HG02852 (cell line): ENCODE measurements around the gene GPR161.
A peak's percentile ranks its signal among the peaks of the same experiment; 100 is the strongest.
"Not testable (repeated sequence)": the region's sequence is repeated elsewhere in the genome, so short reads cannot be mapped to it uniquely, and the experiment has no call there.

Experiments
- ATAC-seq: cut with Tn5 transposase; IDR thresholded peaks from one replicate; pipeline ENCODE4 v1.9.1; 2021; ENCODE audit warnings: mild to moderate bottlenecking, moderate library complexity; ENCODE audit not compliant: unreplicated experiment

Gene GPR161

DNA sequence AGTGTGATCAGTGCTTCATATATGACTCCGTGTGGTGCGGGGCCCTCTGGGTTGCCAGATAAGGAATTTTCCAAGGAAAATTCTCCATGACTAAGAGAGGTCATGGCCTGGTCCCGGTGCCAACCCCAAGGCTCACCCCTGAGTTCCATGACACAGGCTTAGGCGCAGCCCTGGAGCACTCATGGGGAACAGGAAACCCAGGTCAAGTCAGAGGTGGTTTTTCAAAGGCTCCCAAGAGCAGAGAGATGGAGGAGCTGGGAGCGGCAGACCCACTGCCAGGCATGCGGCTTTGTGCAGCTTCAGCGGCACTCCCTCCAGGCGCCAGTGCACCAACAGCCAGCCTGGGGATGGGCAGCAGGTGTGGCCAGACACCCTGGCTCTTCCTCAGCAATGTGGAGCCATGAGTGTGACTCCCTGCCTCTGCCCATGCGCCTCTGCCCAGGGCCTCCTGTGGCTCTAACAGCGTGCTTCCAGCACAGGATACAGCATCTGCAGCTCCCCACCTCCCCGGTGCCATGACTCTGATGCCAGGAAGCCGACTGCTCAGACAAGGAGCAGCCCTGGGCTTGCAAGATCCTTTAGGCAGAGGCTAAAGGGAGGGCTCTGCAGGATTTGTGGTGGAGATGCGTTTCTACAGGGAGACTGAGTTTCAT, 47.3 kb downstream of the GPR161 start:
- ATAC-seq: no peak

DNA sequence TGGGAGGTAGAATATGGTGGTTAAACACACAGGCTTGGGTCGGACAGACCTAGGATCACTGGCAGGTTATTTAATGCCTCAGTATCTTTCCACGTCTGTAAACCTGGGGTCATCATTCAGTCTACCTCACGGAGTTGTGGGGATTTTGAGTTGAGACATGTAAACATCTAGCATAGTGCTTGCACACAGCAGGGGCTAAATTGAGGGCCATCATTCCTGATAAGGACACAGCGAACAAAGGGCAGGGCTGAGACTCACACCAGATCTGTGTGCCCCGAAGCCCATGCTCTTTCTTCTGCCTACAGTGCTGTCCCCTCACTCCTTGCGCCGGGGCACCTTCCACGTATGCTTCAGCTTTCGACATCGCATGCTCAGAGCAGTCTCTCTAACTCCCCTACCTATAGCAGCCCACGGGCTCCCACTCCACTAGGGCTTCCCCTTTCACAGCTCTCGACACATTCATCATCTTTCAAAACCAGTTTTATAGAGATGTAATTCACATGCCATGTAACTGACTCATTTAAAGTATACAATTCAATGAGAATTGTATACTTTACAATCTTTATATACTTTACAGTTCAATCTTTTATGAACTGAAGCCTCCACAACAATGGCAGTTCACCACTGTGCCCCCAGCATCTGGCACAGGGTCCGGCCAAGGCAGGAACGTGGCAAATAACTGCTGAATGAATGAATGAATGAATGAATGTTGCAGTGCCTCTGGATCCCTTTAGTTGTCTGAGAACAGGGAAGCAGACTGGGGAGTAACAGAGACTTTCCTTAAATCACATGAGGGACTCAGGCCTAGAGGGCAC, 48.0 kb downstream of the GPR161 start:
- no peak for ATAC-seq

DNA sequence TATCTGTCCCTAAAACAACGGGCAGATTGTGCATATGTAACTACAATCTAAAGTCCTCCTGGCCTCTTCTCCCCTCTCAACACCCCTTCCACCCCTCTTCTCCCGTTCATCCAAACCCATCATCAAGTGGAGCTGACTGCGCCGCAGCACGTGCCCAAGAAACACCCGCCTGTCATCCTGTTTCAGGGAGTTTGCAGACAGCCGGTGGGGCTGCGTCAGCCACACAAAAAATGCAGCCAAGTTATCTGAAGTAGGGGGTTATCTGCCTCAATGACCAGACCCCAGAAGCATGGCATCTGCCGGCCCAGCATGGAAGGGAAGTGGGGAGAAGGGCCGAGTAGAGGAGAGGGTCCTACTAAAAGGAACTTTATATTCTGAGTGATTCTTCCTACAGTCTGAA, 49.0 kb downstream of the GPR161 start:
- no peak for ATAC-seq

DNA sequence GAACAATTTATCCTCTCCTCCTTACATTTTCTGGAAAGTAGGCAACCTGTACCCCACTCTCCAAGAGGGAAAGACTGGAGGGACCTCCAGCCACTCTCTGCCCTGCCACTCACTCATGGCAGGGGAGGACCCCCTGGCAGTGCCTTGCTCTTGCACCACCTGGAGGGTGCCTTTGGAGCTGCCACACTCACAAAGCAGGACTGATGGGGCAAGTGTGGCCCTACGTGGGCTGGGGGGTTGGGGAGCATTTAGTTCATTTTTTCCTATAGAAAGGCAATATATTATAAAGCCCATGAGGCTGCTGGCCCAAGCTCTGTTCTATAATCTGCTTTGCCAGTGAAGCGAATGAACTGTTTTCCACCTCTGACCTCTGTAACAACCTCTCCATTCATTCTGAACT, 50.3 kb downstream of the GPR161 start:
- ATAC-seq: no peak

DNA sequence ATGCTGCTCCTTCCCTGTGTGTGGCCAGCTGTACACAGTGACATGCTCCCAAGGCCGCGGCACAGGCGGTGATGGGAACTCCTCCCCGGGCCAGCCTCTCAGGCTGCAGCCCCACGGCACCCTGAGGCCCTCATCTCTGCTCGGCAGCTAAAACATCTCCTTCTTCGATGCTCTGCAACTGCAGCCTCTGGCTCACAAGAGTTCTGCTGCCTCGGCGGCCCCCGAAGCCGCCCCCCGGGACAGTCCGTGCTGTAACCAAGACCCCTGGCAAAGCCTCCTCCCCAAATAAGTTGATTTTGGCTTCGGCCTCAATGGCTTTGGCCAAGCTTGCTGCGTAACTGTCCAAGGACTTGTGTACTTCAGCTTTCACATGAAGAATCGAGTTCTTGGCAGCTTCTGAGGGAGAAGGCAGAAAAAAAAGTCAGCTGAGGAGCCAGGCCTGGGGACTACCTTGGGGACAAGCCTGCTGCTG, 51.3 kb downstream of the GPR161 start:
- ATAC-seq: no peak

DNA sequence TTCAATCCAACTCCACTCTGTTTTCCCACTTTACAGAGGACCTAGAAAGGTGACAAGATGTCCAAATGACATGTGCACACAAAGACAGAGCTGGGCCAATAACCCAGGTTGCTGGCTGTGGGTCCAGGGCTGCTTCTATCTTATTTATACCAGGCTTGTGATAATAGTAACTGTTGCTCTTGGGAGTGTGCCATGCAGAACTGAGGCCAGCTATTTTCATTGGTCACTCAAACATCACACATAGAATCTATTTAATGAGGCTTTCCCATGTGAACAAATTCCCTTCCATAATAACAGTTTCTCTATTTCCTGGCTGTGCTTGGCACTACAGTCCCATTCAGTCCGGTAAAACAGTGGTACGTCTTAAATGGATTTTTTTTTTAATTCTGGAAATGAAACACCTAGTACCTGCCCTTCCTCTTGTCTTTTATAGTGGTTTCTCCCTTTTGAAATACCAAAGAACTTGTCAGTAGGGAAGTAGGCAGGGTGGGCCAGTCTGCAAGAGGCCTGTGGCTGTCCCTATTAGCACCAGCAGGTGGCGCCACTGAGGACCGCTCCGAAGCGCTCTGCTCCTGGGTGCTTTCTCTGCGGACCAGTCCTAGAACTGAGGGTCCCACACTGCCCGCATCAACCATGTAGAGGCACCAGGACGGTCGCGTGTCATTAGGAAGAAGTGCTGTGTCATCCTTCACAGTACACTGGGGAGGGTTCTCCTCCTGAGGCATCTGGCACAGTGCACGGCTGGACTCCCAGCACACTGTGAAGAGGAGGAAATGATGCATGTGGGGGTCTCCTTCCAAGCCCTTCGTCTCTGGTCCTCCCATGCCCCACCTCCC, 52.1 kb downstream of the GPR161 start:
- peak; percentile 61 for ATAC-seq

DNA sequence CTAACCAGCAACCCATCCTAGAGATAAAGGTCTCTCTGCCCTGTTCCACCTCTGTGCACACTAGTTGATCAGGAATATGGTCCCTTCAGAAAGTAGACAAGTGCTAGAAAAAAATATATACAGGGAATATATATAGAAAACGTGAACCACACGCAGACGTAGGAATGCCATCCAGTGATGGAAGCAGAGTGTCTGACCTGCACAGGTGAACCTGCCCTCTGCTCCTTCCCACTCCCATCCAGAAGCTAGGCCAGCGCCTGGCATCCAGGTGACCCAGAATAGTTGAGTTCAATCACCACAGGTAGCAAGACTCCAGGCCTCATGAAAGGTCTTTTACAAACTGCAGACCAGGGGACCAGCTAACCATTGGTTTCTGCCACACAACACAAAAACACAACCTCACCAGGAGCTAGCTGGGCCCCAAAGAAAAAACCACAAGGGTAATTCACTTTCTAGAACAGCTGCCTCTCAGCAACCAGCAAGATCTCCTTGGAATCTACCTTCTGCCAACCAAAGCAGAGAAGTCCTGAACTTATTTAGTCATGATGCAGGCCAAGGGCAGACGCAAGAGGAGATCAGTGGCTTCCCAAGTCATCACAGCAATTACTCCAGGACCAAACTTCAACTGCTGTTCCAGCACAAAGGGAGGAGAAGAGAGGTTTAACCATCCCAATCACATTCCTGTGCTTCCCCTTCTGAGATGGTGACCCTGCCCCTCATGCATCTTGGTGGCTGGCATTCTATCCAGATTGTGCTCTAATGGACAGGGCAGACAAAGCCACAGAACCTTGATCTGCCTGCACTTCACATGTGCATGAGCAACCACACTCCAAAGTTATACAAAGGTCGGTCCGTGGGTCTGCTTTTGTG, 53.0 kb downstream of the GPR161 start:
- no peak for ATAC-seq

DNA sequence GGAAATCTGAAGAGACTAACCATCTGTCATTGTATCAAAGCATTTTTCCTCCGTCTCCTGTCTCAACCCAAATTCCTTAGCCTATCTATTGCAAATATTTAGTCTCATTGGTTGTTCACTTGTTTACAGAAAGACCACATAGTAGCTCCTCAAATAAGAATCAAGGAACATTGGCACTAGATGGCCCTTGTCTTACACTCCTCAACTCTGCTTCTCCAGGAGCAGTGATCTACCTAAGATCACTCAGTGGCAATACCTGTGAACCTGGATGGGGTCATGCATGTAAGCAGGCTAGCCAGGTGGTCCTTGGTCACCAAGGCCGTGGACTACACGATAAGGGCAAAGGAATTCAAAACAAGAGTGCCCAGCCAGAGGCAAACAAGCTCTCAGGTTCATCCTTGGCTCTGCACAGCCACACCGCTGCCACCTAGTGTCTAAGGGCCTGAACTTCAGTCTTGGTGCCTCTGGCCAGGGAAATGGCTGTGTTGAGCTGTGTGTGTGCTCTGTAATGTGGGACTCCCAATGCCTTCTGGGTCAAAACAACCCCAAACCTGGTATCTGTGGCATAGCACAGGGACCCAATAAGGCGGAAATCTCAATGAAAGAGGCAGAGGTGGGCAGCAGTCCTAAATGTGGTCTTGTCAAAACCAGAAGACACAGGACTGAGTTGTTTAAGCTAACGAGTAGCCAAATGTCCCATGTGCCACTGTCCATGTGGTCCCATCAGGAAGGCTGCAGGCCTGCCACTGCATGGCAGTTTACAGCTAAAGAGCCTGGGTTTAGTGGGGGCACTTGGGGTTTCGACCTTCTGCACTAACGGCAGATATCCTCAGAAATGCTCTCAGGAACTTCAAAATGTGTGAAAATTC, 54.5 kb downstream of the GPR161 start:
- peak; percentile 86 for ATAC-seq

DNA sequence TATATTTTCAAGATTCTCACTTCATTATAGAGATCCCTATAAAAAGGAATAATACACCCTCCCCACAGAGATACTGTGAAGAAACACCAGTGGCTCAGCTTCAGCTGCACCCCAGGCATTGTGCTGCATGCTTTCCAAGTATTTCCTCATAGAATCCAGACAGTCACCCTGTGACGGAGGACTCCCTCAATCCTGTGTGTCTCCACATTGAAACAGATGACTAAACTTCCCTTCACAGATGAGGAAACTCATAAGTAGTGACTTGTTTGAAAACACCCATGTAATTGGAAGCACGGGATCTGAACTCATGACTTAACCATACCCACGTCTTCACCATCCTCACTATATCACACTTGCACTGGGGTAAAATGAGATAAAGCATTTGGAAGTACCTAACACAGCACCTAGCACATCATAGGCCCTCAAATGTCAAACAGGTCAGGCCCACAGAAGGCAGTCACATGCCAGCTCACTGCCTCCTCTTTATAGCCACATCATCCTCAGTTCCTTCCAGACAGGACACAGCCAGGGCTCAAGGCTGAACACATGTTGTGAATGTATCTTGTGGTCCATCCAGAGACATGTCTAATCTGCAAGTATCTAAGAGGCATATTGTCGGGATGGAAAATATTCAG, 55.2 kb downstream of the GPR161 start:
- no peak for ATAC-seq

DNA sequence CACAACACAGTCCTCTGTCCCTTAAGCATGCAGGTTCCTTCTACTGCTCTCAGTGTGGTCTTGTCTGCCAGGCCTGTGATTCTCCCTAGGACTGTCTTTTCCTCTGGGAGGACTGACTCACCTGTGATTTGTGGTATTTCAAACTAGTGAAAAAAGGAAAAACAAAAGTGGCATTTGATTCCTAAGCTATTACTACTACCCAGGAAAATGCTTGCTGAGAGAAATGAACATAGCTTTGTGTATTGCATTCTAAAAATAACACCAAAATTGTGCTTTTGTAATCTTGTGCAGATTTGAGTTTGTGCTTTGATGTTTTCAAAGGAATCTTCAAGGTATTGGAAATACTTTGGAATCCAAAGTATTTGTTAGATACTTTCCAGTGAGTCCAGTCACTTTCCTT, 57.0 kb downstream of the GPR161 start:
- ATAC-seq: no peak

DNA sequence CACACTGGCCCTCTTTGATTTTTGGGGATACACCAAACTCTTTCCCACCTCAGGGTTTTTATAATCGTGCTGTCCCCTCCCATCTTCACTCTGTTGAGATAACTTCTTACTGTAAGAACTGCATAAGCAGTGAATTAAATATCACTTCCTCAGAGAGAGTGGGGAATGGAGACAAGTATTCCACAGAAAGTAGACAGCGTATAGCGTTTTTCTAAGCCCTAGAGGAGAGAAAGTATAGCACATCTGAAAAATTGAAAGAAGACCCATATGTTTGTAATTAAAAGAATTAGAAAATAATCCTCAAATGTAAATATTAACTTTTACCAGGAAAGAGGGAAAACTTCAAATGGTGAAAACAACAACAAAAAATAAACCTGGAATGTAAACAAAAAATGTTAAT, 67.3 kb downstream of the GPR161 start:
- ATAC-seq: no peak

DNA sequence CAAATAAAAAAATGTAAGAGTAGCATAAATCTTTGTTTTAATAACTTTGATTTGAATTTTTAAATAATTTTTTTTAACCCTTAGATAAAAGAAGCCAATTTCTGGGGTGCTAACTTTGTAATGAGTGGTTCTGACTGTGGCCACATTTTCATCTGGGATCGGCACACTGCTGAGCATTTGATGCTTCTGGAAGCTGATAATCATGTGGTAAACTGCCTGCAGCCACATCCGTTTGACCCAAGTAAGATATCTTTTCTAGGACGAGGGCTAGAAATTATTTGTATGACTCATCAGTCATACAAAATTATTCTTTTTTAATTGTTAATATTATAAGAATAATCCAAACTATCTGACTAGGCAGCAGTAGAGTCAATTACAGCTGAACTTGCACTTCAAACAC, 71.2 kb downstream of the GPR161 start:
- no peak for ATAC-seq

DNA sequence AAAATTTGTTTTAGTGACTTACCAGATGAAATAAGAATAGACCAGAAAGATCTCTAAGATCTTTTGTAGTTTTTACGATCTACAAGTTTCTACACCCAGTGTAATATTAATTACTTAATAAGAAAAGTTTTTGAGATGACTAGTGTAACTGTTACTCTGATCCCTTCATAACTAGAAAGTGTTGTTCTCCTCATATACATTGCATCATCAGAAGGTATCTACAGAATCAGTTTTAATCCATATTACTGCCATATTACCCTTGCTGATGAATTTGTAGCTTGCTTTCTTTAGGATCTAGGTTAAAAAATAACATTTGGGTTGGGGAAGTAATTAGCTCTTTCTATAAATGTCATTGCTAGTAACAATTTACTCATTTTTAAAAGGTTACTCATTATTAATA, 72.5 kb downstream of the GPR161 start:
- no peak for ATAC-seq

DNA sequence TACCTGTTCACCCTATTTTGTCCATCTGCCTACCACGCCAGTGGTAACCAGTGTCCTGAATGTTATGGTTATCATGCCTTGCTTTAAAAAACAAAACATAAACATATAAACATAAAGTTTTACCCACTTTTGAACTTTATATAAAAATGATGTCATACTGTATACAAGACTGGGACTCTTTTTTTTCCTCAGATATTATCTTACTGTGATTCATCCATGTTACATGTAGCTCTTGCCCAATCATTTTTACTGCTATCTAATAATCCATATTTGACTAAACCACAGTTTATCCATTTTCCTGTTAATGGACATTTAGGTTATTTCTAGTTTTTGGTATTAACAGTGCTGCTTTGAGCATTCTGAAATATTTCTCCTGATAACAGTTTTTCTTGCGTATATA, 78.8 kb downstream of the GPR161 start:
- ATAC-seq: no peak

DNA sequence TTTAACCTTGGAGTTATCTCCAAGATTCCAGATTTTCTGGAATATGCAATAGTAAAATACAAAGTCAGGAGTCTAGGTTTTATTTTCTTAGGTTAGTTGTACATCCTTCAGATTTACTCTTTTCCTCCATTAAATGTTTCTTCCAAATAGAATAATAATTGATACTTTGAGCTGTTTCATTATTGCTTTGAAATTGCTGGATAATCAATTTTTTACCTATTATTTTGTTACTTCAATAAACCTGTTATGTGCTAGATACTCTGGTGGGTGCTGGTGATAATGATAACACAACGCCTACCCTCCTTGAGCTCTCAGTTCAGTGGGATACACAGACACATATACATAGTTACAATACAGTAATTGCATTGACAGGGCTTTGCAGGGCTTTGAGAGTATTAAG, 79.4 kb downstream of the GPR161 start:
- no peak for ATAC-seq

DNA sequence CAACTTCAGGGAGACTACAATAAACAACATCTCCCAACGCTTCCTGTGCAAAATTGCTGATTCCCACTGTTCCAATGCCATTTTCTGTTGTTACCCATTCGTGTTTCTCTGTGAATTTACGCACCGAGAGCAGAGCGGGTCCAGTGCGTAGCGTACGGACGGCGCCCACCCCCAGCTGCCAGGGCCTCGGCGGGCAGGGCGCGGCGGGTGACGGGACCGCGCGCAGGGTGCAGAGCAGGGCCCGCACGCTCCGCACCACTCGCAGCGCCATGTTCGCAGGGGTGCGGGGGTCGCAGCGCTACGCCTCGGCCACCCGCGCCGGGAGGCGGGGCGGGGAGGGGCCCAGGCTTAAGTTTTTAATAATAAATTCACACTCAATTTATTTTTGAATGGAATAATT, 80.6 kb downstream of the GPR161 start:
- not testable (repeated sequence) for ATAC-seq

DNA sequence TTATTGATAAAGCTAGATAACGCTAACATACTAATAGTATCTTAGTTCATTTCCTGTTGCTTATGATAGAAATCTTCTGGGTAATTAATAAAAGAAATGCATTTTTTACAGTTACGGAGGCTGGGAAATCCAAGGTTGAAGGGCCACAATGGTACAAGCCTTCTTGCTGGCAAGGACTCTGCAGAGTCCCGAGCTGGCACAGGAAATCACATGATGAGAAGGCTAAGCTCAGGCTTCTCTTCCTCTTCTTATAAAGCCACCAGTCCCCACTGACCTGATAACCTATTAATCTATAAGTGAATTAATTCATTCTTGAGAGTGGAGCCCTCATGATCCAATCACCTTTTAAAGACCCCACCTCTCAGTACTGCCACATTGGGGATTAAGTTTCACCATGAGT, 82.6 kb downstream of the GPR161 start:
- ATAC-seq: no peak

DNA sequence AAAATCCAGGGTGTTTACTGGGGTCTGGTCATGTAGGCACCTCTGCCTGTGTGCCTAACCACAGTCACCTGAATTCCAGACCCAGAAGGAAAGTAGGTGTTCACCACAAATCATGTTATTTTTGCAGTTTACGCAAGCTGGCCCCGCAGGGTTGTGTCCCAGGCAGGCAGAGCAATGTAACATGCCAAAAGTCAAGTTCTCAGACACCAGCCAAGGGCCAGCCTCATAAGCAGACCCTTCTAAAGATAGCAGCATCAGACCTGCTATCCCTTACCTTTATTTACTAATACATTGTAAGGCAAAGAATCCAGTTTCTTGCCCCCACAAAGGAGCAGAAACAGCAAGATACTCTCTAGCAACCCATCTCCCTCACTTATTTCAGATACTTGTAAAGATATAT, 83.0 kb downstream of the GPR161 start:
- ATAC-seq: no peak

DNA sequence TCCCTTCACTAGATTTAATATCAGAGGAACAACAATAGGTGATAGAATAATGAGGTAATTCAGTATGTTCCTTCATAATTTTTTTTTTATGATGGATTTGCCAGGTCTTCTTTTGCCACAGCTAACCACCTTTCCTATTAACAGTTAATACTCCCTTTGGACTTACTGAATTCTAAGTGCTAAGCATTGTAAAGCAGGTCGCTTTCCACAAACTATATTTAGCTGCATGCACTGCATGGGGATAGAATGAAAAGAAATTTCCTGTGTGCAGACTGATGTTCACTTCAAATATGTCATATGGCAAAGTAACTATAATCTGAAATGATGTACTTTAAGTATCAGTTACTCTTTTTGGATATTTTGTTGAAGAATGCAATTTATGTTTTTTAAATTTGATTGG, 85.8 kb downstream of the GPR161 start:
- no peak for ATAC-seq
